GM21528 (cell line): Measurements from ENCODE around the gene HCAR3.
"Not testable (repeated sequence)": the region's sequence is repeated elsewhere in the genome, so short reads cannot be mapped to it uniquely, and the experiment has no call there.

Source experiments
- ATAC-seq: cut with Tn5 transposase; IDR thresholded peaks from one replicate; pipeline ENCODE4 v1.9.1; 2021; ENCODE audit warnings: mild to moderate bottlenecking, moderate library complexity; ENCODE audit not compliant: unreplicated experiment, low FRiP score

HCAR3 gene

GRCh38 chr12:122676015-122676414, 40.6 kb downstream of the HCAR3 start:
- not testable (repeated sequence) for ATAC-seq

GRCh38 chr12:122672515-122672914, 44.1 kb downstream of the HCAR3 start:
- no peak for ATAC-seq

GRCh38 chr12:122669397-122670070, 47.1 kb downstream of the HCAR3 start:
- no peak for ATAC-seq

- no peak for ATAC-seq
These were observed 48.3 kb downstream of the HCAR3 start for GRCh38 chr12:122668268-122668667.

GRCh38 chr12:122665759-122666158, 50.9 kb downstream of the HCAR3 start:
- ATAC-seq, result no peak

- ATAC-seq, result no peak
These were observed 51.3 kb downstream of the HCAR3 start for GRCh38 chr12:122665349-122665748.
